ENCODE measurements around the gene PARVB.

Gene PARVB

DNA sequence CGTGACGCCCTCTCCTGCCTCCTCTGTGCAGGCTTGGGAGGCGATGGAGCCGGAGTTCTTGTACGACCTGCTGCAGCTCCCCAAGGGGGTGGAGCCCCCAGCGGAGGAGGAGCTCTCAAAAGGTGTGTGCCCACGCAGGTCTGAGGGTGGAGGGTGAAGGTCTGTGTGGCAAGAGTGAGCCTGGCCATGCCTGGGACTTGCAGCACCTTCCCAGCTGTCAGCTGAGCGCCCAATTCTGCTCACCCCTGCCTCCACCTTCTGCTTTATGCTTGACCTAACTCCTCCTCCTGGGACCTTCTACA lies 159.1 kb downstream of the PARVB start:
- DNase-seq (ENCODE audit: low read depth, low spot score), result no peak
- POLR2A ChIA-PET, result no interaction called here
- TF ChIP-seq, protein P1, sequence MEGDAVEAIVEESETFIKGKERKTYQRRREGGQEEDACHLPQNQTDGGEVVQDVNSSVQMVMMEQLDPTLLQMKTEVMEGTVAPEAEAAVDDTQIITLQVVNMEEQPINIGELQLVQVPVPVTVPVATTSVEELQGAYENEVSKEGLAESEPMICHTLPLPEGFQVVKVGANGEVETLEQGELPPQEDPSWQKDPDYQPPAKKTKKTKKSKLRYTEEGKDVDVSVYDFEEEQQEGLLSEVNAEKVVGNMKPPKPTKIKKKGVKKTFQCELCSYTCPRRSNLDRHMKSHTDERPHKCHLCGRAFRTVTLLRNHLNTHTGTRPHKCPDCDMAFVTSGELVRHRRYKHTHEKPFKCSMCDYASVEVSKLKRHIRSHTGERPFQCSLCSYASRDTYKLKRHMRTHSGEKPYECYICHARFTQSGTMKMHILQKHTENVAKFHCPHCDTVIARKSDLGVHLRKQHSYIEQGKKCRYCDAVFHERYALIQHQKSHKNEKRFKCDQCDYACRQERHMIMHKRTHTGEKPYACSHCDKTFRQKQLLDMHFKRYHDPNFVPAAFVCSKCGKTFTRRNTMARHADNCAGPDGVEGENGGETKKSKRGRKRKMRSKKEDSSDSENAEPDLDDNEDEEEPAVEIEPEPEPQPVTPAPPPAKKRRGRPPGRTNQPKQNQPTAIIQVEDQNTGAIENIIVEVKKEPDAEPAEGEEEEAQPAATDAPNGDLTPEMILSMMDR (IDR thresholded peaks at IDR 0.05; ENCODE audit: insufficient read depth, low read length, missing control alignments), result no peak
- CTCF ChIA-PET, result no interaction called here
- no peak overlapping the region for H3K4me3 ChIP-seq (ENCODE audit: low read depth, low read length)

DNA sequence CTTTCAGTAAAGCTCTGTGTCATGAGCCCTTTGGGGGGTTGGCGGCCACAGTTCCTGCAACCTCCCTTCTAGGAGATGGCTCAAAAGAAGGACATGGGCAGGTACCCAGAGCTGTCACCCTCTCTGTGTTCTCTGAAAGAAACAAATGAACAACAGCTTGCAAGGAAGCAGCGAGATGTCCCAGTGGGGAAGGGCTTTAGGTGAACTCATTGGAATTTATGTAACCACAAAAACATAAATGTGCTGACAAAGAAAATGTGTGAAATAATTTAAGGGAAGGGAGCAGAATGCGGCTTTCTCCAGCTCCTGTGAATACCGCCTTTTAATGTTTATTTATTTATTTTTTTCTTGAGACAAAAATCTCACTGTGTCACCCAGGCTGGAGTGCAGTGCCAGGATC lies 159.9 kb downstream of the PARVB start:
- no peak for DNase-seq (ENCODE audit: low read depth, low spot score)
- ChIA-PET CTCF (no interaction called here), POLR2A (no interaction called here)
- no peak overlapping the region for H3K4me3 ChIP-seq (ENCODE audit: low read depth, low read length)
- TF ChIP-seq, protein P1 (IDR thresholded peaks at IDR 0.05; ENCODE audit: insufficient read depth, low read length, missing control alignments), result no peak

DNA sequence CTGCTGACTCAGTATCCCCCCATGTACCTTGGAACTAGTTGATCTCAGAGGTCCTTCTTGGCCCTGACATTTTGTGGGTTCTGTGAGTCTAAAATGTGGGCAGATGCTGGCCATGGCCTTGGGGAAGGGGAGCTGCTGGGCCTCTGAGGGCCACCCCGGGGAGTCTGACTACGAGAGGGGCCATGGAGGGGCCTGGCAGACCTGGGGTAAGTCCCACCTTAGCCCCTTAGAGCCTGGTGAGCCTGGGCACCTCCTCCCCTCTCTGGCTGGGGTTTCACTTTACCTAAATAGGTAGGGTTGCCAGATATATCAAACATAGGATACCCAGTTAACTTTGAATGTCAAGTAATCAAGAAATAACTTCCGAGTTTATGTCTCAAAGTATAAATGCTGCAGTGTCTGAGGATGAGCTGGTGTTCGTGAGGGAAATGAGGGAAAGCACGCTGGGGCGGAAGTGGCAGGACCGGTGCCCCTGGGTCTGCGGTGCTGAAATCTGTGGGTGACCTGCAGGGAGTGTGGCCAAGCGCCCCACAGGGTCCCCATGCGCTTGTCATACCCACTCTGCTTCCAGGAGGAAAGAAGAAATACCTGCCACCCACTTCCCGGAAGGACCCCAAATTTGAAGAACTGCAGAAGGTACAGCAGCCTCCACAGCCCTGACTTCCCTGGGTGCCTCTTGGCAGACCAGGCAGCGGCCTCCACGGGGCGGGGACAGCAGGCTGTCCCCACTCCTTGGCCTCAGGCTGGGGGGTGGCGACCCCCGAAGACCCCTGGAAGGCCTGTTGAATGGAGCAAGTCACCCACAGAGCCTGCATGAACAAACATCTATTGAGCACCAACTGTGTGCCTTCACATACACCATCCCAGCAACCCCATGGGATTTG lies 161.4 kb downstream of the PARVB start:
- TF ChIP-seq, protein P1 (IDR thresholded peaks at IDR 0.05; ENCODE audit: insufficient read depth, low read length, missing control alignments), result no peak
- DNase-seq (ENCODE audit: low read depth, low spot score), result no peak
- ChIA-PET POLR2A (no interaction called here), CTCF (no interaction called here)
- no peak overlapping the region for H3K4me3 ChIP-seq (ENCODE audit: low read depth, low read length)

DNA sequence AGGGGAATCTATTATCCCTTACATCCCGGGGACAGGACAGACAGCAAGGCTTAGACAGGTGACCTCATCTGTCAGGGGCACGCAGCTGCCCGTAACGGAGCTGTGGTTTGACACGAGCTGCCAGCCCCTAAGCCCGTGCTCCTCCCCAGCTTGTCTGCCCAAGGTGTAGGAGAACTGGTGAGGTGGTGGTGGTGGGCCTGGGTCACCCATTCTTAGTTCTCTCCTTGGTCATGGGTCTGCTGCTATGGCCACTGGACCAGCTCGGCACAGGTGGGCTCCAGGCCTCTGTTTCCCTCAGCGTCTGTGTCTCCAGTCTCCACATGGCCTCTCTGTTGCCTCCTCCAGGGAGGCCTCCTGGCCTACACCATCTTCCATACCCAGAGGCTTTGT lies 162.0 kb downstream of the PARVB start:
- TF ChIP-seq, protein P1 (IDR thresholded peaks at IDR 0.05; ENCODE audit: insufficient read depth, low read length, missing control alignments), result no peak
- no peak for DNase-seq (ENCODE audit: low read depth, low spot score)
- H3K4me3 ChIP-seq (ENCODE audit: low read depth, low read length), result no peak overlapping the region
- ChIA-PET CTCF (no interaction called here), POLR2A (no interaction called here)

DNA sequence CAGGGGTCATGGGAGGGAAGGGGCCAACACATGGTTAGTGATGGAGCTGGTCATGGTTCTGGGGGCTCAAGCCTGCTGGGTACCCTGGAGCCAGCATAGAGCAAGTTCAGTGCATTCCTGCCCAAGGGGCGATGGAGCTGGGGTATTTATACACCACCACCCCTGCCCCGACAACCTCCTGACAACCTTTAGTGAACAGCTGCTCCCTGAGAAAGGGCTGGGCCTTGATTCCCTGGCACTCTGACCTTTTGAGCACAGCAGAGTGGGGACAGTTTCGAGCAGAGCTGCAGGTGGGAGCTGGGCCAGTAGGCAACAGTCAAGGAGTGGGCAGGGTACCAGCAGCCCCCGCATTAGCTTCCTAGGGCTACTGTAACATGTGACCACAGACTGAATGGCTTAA lies 162.6 kb downstream of the PARVB start:
- no peak for DNase-seq (ENCODE audit: low read depth, low spot score)
- TF ChIP-seq, protein P1 (IDR thresholded peaks at IDR 0.05; ENCODE audit: insufficient read depth, low read length, missing control alignments), result no peak
- POLR2A ChIA-PET, result no interaction called here
- CTCF ChIA-PET, result no interaction called here
- H3K4me3 ChIP-seq (ENCODE audit: low read depth, low read length), result no peak overlapping the region

DNA sequence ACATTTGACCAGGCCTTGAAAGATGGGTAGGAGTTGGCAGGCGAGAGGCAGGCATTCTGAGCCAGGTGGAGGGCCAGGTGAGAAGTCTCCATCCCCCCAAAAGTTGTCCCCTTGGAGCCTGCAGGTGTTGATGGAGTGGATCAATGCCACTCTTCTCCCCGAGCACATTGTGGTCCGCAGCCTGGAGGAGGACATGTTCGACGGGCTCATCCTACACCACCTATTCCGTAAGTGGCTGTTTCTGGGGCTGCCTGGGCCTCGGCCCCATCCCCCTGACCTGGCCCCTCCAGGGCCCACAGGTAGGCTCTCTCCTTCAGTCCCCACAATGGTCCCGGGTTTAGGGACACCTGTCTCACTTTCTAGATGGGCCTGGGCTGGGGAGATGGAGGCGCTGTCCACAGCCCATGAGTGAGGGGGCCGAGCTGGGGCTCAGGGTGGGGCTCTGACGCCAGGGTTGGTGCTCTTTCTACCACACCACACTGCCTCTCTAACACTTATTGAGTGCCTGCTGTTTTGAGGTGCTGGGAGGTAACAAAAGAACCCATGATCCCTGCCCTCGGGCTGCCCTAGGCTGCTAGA lies 163.6 kb downstream of the PARVB start:
- POLR2A ChIA-PET, result no interaction called here

More for the DNA sequence above, 163.6 kb downstream of the PARVB start:
- CTCF ChIA-PET, result no interaction called here
- no peak overlapping the region for H3K4me3 ChIP-seq (ENCODE audit: low read depth, low read length)
- TF ChIP-seq, protein P1 (IDR thresholded peaks at IDR 0.05; ENCODE audit: insufficient read depth, low read length, missing control alignments), result no peak
- no peak for DNase-seq (ENCODE audit: low read depth, low spot score)
